Measurements from ENCODE around the gene OMG.
"Not testable (repeated sequence)": the region's sequence is repeated elsewhere in the genome, so short reads cannot be mapped to it uniquely, and the experiment has no call there.

Gene OMG

GRCh38 chr17:31307640-31308039 is 10.6 kb upstream of the OMG start:
- no peak for FAIRE-seq

GRCh38 chr17:31299624-31300023 is 2.6 kb upstream of the OMG start:
- no peak for FAIRE-seq

- no peak for FAIRE-seq
Observed at GRCh38 chr17:31296142-31296541, 897 bp downstream of the OMG start.

GRCh38 chr17:31295489-31295871 is 1.6 kb downstream of the OMG start:
- FAIRE-seq: no peak

DNA sequence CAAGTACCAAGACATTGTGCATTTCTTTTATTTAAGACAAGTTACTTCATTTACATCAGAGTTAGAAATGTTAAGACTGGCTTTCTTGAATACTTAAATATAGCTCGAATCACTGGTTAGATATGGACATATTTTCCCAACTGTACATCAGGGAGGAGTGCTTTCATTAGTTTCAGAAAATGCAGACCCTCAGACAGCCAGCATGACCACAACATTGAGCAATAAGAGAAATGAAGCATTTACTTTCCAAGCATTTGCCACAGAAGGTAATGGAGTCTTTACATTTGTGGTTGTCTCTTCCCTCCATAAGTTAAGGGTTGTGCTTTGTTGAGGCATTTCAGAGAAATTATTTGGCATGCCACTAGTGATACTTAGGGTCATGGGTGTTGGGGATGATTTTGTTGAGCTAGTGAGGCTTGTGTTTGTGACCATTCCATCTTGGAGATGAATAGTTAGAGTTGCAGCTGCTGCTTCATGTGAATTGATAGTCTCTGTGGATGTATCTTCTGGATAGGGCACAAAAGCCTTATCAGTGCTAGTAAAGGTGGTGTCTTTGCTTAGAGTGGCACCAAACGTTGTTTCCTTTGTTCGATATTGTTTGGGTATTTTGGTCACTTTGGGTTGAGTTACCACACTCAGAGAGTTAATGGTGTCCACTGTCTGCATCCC is 2.1 kb downstream of the OMG start:
- no peak for FAIRE-seq

DNA sequence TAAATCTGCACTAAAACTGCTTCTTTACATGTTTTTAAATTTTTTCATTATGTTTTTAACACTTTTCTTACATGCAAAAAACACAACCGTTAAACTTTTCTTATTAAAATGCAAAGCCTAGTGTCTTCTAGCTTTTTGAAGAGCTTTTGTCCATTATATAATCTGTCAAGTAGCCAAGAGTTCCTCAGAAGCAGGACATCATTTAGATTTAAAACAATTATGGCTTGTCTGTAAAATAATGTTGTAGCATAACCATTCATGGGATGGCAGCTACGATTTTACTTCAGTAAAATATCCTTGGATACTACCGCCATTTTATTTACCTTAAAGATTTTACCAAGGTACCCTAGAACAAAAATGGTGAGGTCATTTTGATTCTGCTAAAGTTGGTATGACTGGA is 2.8 kb downstream of the OMG start:
- no peak for FAIRE-seq

- no peak for FAIRE-seq
Observed at GRCh38 chr17:31293581-31293980, 3.5 kb downstream of the OMG start.

- FAIRE-seq: no peak
Observed at GRCh38 chr17:31291820-31292219, 5.2 kb downstream of the OMG start.

GRCh38 chr17:31289790-31290189 is 7.2 kb downstream of the OMG start:
- FAIRE-seq: peak; percentile 3

- not testable (repeated sequence) for FAIRE-seq
Observed at GRCh38 chr17:31287932-31288331, 9.1 kb downstream of the OMG start.

GRCh38 chr17:31286587-31286986 is 10.5 kb downstream of the OMG start:
- no peak for FAIRE-seq

GRCh38 chr17:31283841-31284240 is 13.2 kb downstream of the OMG start:
- FAIRE-seq: no peak

DNA sequence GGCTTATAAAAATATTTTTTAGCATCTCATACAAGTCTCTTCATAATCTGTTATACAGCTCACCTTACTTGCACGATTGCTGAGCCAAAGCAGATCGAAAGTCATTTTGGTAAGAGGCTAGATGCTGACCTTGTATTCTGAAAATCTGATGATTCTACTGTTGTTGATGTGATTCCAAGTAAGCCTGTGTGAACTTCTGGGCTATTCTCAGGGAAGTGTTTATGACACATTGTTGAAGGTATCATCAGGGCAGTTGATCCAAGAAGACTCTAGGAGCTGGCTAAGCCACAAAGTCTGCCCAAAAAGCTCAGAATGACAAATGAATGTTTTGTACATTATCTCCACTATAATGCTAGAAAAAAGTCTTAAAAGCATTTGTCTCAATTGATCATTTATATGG is 16.0 kb downstream of the OMG start:
- FAIRE-seq: no peak

- FAIRE-seq: no peak
Observed at GRCh38 chr17:31279401-31279800, 17.6 kb downstream of the OMG start.

DNA sequence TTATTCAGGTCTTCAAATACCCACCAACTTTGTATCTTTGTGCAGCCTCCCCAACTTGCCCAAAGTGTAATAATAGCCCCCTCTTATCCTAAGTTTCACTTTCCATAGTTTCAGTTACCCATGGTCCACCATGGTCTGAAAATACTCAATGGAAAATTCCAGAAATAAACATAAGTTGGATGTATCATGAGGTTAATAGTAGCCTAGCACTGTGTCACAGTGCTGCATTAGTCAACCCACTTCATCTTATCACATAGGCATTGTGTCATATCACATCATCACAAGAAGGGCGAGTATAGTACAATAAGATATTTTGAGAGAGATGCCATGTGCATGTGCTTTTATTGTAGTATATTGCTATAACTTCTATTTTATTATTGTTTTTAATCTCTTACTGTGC is 21.9 kb downstream of the OMG start:
- FAIRE-seq: no peak

DNA sequence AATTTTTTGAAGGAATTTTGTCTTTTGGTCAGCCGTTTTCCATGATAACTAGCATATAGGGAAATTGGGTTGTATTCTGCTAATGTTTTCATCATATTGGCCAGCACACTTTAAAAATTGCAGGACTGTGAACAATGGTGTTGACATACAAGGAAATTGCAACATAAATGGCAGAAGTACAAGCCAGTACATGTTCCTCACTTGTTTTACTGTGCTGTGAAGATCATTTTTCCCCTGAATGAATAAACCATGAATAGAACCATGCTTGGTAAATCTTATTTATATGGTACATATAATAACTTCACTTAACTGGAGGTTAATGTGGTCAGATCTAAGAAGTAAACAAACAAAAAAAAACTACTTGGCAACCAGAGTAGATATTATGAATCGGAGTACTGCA is 22.8 kb downstream of the OMG start:
- no peak for FAIRE-seq

- FAIRE-seq: no peak
Observed at GRCh38 chr17:31273516-31273915, 23.5 kb downstream of the OMG start.

- no peak for FAIRE-seq
Observed at GRCh38 chr17:31272803-31273202, 24.2 kb downstream of the OMG start.

DNA sequence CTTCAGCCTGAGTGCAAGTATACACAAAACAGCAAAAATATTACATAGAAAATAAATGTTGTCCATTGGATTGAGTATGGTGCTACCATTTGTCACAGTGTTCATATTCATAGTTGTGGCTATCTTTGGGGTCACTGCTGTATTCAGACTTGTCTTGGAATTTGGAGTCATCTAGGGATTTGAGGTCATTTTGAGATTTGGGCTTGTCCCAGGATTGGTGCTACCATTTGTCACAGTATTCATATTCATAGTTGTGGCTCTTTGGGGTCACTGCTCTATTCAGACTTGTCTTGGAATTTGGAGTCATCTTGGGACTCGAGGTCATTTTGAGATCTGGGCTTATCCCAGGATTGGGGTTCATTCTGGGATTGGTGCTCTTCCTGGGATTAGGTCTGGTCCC is 24.8 kb downstream of the OMG start:
- no peak for FAIRE-seq

- no peak for FAIRE-seq
Observed at GRCh38 chr17:31269578-31269983, 27.5 kb downstream of the OMG start.

GRCh38 chr17:31269036-31269577 is 27.9 kb downstream of the OMG start:
- no peak for FAIRE-seq

- no peak for FAIRE-seq
Observed at GRCh38 chr17:31266042-31266441, 31.0 kb downstream of the OMG start.

DNA sequence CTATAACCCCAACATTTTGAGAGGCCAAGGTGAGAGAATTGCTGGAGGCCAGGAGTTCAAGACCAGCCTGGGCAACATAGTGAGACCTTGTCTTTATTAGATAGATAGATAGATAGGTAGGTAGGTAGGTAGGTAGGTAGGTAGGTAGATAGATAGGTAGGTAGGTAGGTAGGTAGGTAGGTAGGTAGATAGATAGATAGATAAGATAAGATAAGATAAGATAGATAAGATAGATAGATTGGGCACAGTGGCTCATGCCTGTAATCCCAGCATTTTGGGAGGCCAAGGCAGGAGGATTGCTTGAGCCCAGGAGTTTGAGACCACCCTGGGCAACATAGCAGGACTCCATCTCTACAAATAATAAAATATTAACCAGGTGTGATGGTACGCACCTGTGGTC is 34.1 kb downstream of the OMG start:
- not testable (repeated sequence) for FAIRE-seq

DNA sequence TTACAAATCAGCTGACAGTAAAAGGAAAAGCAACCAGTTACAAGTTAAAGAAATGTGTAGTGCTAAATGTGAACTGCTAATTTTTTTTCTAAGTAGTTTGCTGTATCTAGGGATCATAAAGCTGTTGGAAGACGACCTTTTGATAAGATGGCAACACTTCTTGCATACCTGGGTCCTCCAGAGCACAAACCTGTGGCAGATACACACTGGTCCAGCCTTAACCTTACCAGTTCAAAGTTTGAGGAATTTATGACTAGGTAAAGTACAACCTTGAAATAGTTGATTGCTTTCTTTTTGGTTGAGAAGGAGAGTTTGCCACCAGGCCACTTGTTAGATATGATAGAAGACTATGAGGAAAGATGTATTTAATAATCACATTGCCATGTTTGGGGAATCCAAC is 35.4 kb downstream of the OMG start:
- no peak for FAIRE-seq

DNA sequence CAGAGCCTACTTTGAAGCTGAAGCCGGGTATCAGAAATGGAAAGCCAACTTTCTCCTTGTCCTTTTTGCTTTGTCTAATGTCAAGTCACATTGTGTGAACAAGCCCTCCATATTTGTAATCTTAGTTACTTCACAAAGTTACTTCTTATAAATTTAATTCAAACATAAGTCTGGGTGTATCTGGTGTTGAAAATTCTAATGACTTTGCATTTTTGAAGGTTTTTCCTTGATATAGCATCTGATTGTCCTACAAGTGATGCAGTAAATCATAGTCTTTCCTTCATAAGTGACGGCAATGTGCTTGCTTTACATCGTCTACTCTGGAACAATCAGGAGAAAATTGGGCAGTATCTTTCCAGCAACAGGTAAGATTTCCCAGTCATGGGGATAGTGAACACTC is 36.9 kb downstream of the OMG start:
- no peak for FAIRE-seq

Data from A204.1 (cell line).